Tongue (tissue), 2 donors: ENCODE data around the gene PARD3B. TPM values are rescaled to one million over a fixed set of nuclear protein-coding genes. Genes with fewer than 3 reads are reported as not detected.
"Not testable (repeated sequence)": the region's sequence is repeated elsewhere in the genome, so short reads cannot be mapped to it uniquely, and the experiment has no call there.

Experiments
- DNase-seq: peaks from one replicate; pipeline ENCODE4 v3.0.0-alpha.2; 2015
- total RNA-seq: library from RNA; depleted of rRNA; stranded (reverse); fragments of >200 nt; gene quantifications from one replicate; pipeline ENCODE4 v1.2.3, GENCODE V29; 2014

Gene PARD3B
- total RNA-seq, 1 donor from 2014 or later: 21.5 TPM

GRCh38 chr2:204539019-204539385 is 6.3 kb upstream of the PARD3B start:
- DNase-seq: no peak

GRCh38 chr2:204541637-204542036 is 3.6 kb upstream of the PARD3B start:
- no peak for DNase-seq

- DNase-seq: no peak
Observed at GRCh38 chr2:204542982-204543608, 2.2 kb upstream of the PARD3B start.

- DNase-seq: peak; percentile 18
Observed at GRCh38 chr2:204545861-204546735, 823 bp downstream of the PARD3B start.

- peak; percentile 39 for DNase-seq
Observed at GRCh38 chr2:204550751-204551511, 5.7 kb downstream of the PARD3B start.

- DNase-seq: no peak
Observed at GRCh38 chr2:204551512-204551863, 6.2 kb downstream of the PARD3B start.

GRCh38 chr2:204557604-204558003 is 12.3 kb downstream of the PARD3B start:
- DNase-seq: no peak

GRCh38 chr2:204559358-204559757 is 14.1 kb downstream of the PARD3B start:
- DNase-seq: not testable (repeated sequence)

GRCh38 chr2:204560902-204561301 is 15.6 kb downstream of the PARD3B start:
- no peak for DNase-seq

- DNase-seq: no peak
Observed at GRCh38 chr2:204561771-204562170, 16.5 kb downstream of the PARD3B start.

- no peak for DNase-seq
Observed at GRCh38 chr2:204566439-204566838, 21.2 kb downstream of the PARD3B start.

GRCh38 chr2:204570421-204570820 is 25.1 kb downstream of the PARD3B start:
- DNase-seq: no peak

GRCh38 chr2:204571041-204571440 is 25.8 kb downstream of the PARD3B start:
- DNase-seq: no peak

GRCh38 chr2:204571911-204572310 is 26.6 kb downstream of the PARD3B start:
- DNase-seq: no peak

GRCh38 chr2:204573221-204573620 is 27.9 kb downstream of the PARD3B start:
- DNase-seq: no peak

- no peak for DNase-seq
Observed at GRCh38 chr2:204574486-204574885, 29.2 kb downstream of the PARD3B start.

GRCh38 chr2:204575463-204575862 is 30.2 kb downstream of the PARD3B start:
- DNase-seq: no peak

GRCh38 chr2:204576362-204576979 is 31.2 kb downstream of the PARD3B start:
- DNase-seq: no peak

GRCh38 chr2:204578928-204579598 is 33.8 kb downstream of the PARD3B start:
- DNase-seq: no peak

- DNase-seq: no peak
Observed at GRCh38 chr2:204581946-204582345, 36.7 kb downstream of the PARD3B start.

GRCh38 chr2:204583773-204584172 is 38.5 kb downstream of the PARD3B start:
- DNase-seq: no peak

- no peak for DNase-seq
Observed at GRCh38 chr2:204585930-204586329, 40.7 kb downstream of the PARD3B start.
